Measurements from ENCODE around the gene BICDL2. TPM values are rescaled to one million over a fixed set of nuclear protein-coding genes. Genes with fewer than 3 reads are reported as not detected.
"Not testable (repeated sequence)": the region's sequence is repeated elsewhere in the genome, so short reads cannot be mapped to it uniquely, and the experiment has no call there.

BICDL2 gene
- total and polyA plus RNA-seq, 2 donors (not counting 3 experiments of a cell fraction or from before 2014, with no cell fraction given), result not detected

DNA sequence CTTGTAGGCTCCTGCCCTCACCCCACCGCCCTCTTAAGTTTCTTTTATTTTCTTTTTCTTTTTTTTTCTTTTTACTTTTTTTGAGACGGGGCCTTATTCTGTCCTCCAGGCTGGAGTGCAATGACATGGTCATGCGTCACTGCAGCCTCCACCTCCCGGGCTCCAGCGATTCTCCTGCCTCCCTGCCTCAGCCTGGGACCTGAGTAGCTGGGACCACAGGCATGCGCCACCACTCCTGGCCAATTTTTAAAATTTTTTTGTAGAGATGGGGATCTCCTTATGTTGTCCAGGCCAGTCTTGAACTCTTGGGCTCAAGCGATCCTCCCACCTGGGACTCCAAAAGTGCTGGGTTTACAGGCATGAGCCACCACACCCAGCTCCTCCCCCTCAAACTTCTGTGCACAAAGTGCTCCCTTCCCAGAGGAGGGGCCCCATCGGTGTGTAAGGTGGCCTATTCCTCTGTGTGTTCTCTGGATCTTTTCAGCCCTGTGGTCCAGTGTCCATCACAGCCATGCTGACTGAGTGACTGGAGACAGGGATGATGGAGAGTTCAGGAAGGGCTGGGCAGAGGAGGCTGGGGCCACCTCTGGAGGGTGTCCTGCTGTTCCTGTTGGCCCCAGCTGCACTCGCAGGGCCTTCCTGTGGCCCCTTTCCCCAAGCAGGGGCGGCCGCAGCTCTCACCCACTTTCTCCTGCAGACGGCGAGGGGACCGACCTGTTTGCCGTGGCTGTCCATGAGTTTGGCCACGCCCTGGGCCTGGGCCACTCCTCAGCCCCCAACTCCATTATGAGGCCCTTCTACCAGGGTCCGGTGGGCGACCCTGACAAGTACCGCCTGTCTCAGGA is 19.8 kb upstream of the BICDL2 start:
- H4K20me1 ChIP-seq (replicated peaks; ENCODE audit: control insufficient read depth, extremely low read depth, insufficient read depth, low read length), result no peaks in the 10 kb centered on the region
- H3K4me3 ChIP-seq (replicated peaks in 1 of 3; ENCODE audit: insufficient read depth in 1 of 3, low read depth in 1 of 3, low read length in 3 of 3), result no peak overlapping the region
- CTCF ChIA-PET, result interaction anchor here (0.8 to 1.9 kb wide), 4 partner anchors 9 to 73 kb away, joined by 3 to 6 read pairs (median 4); partner anchors contain the start of gene IL32
- intact Hi-C loops (cut with micrococcal nuclease), result no loop called here
- DNase-seq (ENCODE audit: low read depth, low spot score) (no peak), FAIRE-seq (no peak)
- no peaks in the 10 kb centered on the region for H3K27me3 ChIP-seq (ENCODE audit: control insufficient read depth in 2 of 2, insufficient read depth in 2 of 2, low read length in 2 of 2)
- no peak overlapping the region for H3K27ac ChIP-seq (ENCODE audit: insufficient read depth, low read depth, low read length)
- H3K9me1 ChIP-seq (replicated peaks; ENCODE audit: control insufficient read depth, extremely low read depth, insufficient read depth, low read length), result no peaks in the 10 kb centered on the region
- H3K9ac ChIP-seq (replicated peaks; ENCODE audit: extremely low read depth, insufficient read depth, low read length), result no peak overlapping the region
- no peaks in the 10 kb centered on the region for H3K36me3 ChIP-seq (ENCODE audit: control insufficient read depth in 2 of 2, extremely low read depth in 1 of 2, insufficient read depth in 2 of 2, low read length in 2 of 2)
- BruUV-seq (replicated peaks), result no TSS peak
- H3K9me3 ChIP-seq (replicated peaks; ENCODE audit: control insufficient read depth, insufficient read depth, low read length), result no peaks in the 10 kb centered on the region
- TF ChIP-seq POLR2A (IDR thresholded peaks at IDR 0.05; ENCODE audit: low read depth, low read length), result no peak
- TF ChIP-seq MYC (IDR thresholded peaks at IDR 0.05; ENCODE audit: low read depth, low read length), result no peak
- TF ChIP-seq, protein P1, sequence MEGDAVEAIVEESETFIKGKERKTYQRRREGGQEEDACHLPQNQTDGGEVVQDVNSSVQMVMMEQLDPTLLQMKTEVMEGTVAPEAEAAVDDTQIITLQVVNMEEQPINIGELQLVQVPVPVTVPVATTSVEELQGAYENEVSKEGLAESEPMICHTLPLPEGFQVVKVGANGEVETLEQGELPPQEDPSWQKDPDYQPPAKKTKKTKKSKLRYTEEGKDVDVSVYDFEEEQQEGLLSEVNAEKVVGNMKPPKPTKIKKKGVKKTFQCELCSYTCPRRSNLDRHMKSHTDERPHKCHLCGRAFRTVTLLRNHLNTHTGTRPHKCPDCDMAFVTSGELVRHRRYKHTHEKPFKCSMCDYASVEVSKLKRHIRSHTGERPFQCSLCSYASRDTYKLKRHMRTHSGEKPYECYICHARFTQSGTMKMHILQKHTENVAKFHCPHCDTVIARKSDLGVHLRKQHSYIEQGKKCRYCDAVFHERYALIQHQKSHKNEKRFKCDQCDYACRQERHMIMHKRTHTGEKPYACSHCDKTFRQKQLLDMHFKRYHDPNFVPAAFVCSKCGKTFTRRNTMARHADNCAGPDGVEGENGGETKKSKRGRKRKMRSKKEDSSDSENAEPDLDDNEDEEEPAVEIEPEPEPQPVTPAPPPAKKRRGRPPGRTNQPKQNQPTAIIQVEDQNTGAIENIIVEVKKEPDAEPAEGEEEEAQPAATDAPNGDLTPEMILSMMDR (IDR thresholded peaks at IDR 0.05; ENCODE audit: extremely low read depth in 1 of 2, insufficient read depth in 1 of 2, low read depth in 1 of 2, low read length in 2 of 2), result no peak
- TF ChIP-seq EZH2 (IDR thresholded peaks at IDR 0.05; ENCODE audit: borderline replicate concordance, low read depth, low read length, severe bottlenecking), result no peak
- TF ChIP-seq, protein P2, sequence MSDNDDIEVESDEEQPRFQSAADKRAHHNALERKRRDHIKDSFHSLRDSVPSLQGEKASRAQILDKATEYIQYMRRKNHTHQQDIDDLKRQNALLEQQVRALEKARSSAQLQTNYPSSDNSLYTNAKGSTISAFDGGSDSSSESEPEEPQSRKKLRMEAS (IDR thresholded peaks at IDR 0.05; ENCODE audit: insufficient read depth, insufficient read length), result no peak
- no peak for TF ChIP-seq JUN (IDR thresholded peaks at IDR 0.05; ENCODE audit: borderline replicate concordance, insufficient read depth, insufficient read length, low read depth)
- no peak for TF ChIP-seq GATA2 (IDR thresholded peaks at IDR 0.05; ENCODE audit: insufficient read depth, insufficient read length, low read depth, low read length)
- TF ChIP-seq FOS (IDR thresholded peaks at IDR 0.05; ENCODE audit: borderline replicate concordance, insufficient read depth, low read length), result no peak
- no peak overlapping the region for H2AFZ ChIP-seq (ENCODE audit: low read depth, low read length)
- H3K4me1 ChIP-seq (ENCODE audit: control insufficient read depth, extremely low read depth, insufficient read depth, low read length), result peaks cover 9% of the 10 kb centered on the region
- H3K79me2 ChIP-seq (ENCODE audit: control insufficient read depth, insufficient read depth, low read length), result no peaks in the 10 kb centered on the region
- POLR2A ChIA-PET, result no interaction called here
- no peak overlapping the region for H3K4me2 ChIP-seq (ENCODE audit: insufficient read depth, low read length)
- dilution Hi-C loops (cut with MboI; ENCODE audit: extremely low pct_ligation_motif_present, low sequenced_read_pairs), result no loop called here

DNA sequence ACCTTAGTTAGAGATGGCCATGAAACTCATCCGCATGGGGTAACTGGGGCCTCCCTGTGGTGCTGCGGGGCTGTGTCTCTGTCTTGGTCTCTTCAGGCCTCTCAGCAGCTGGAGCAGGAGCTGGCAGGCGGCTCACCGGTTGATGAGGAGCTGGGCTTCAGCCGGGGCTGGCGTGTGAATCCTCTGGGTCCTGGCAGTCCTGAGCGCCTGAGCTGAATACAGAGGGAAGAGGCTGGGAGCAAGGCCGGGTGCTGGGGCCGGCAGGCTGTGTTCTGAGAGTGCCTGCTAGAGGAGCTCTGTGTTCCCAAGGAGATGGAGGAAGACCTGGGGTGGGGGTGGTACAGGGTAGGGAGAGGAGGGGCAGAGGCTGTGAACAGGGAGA is 19.0 kb upstream of the BICDL2 start:
- H3K79me2 ChIP-seq (ENCODE audit: control insufficient read depth, insufficient read depth, low read length); BruUV-seq (replicated peaks); dilution Hi-C loops (cut with MboI; ENCODE audit: extremely low pct_ligation_motif_present, low sequenced_read_pairs); H3K9me3 ChIP-seq (replicated peaks; ENCODE audit: control insufficient read depth, insufficient read depth, low read length); intact Hi-C loops (cut with micrococcal nuclease); H3K27me3 ChIP-seq (ENCODE audit: control insufficient read depth in 2 of 2, insufficient read depth in 2 of 2, low read length in 2 of 2); H3K4me1 ChIP-seq (ENCODE audit: control insufficient read depth, extremely low read depth, insufficient read depth, low read length); H3K27ac ChIP-seq (ENCODE audit: insufficient read depth, low read depth, low read length); H3K9ac ChIP-seq (replicated peaks; ENCODE audit: extremely low read depth, insufficient read depth, low read length); H2AFZ ChIP-seq (ENCODE audit: low read depth, low read length); H3K9me1 ChIP-seq (replicated peaks; ENCODE audit: control insufficient read depth, extremely low read depth, insufficient read depth, low read length); H4K20me1 ChIP-seq (replicated peaks; ENCODE audit: control insufficient read depth, extremely low read depth, insufficient read depth, low read length); DNase-seq (ENCODE audit: low read depth, low spot score); POLR2A ChIA-PET; FAIRE-seq; H3K4me2 ChIP-seq (ENCODE audit: insufficient read depth, low read length); H3K36me3 ChIP-seq (ENCODE audit: control insufficient read depth in 2 of 2, extremely low read depth in 1 of 2, insufficient read depth in 2 of 2, low read length in 2 of 2); H3K4me3 ChIP-seq (replicated peaks in 1 of 3; ENCODE audit: insufficient read depth in 1 of 3, low read depth in 1 of 3, low read length in 3 of 3): not testable (repeated sequence)
- CTCF ChIA-PET, result interaction anchor here (0.8 to 1.9 kb wide), 4 partner anchors 10 to 74 kb away, joined by 3 to 6 read pairs (median 4); partner anchors contain the start of gene IL32
